Measurements from ENCODE around the gene BEGAIN.

- TF ChIP-seq EZH2phosphoT487 (IDR thresholded peaks at IDR 0.05; ENCODE audit: insufficient read depth, low read depth) (no peak), EZH2 (IDR thresholded peaks at IDR 0.05; ENCODE audit: insufficient read depth, poor library complexity, severe bottlenecking) (no peak)
Measured at GRCh38 chr14:100541621-100542560, 45.3 kb downstream of the BEGAIN start.

Data from GM23248 (cell line).